ENCODE data around the gene ARHGAP6. TPM values are rescaled to one million over a fixed set of nuclear protein-coding genes. Genes with fewer than 3 reads are reported as not detected.

ARHGAP6 gene
- total and polyA plus RNA-seq, 2 donors (not counting 3 experiments of a cell fraction or from before 2014, with no cell fraction given): 0.69 to 0.83 TPM

DNA sequence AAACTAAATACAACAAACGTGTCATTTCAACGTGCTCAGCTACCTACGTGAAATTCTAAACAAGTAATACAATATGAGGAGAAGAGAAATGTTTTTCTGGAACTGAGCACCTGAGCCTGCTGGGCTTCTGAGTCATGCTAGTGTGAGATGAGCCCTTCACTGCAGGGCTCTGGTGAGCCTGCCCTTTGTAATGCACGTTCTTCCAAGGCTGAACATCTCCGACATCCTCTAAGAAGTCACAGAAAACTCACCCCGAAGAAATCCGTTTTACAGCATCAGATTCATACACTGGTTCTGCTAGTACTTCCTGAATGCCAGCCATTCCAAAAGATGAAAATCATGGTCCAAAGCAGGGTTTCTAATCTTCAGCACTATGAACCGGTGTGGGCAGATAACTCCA, 215.4 kb downstream of the ARHGAP6 start:
- H3K9me3 ChIP-seq (replicated peaks; ENCODE audit: control insufficient read depth, insufficient read depth, low read length): no peaks in the 10 kb centered on the region
- H3K36me3 ChIP-seq (ENCODE audit: control insufficient read depth in 2 of 2, extremely low read depth in 1 of 2, insufficient read depth in 2 of 2, low read length in 2 of 2): no peaks in the 10 kb centered on the region
- no peak overlapping the region for H3K27ac ChIP-seq (ENCODE audit: insufficient read depth, low read depth, low read length)
- H3K27me3 ChIP-seq (ENCODE audit: control insufficient read depth in 2 of 2, insufficient read depth in 2 of 2, low read length in 2 of 2): no peaks in the 10 kb centered on the region
- TF ChIP-seq EZH2 (IDR thresholded peaks at IDR 0.05; ENCODE audit: borderline replicate concordance, low read depth, low read length, severe bottlenecking) (no peak), FOS (IDR thresholded peaks at IDR 0.05; ENCODE audit: borderline replicate concordance, insufficient read depth, low read length) (no peak), MYC (IDR thresholded peaks at IDR 0.05; ENCODE audit: low read depth, low read length) (no peak), JUN (IDR thresholded peaks at IDR 0.05; ENCODE audit: borderline replicate concordance, insufficient read depth, insufficient read length, low read depth) (no peak)
- TF ChIP-seq, protein P1, sequence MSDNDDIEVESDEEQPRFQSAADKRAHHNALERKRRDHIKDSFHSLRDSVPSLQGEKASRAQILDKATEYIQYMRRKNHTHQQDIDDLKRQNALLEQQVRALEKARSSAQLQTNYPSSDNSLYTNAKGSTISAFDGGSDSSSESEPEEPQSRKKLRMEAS (IDR thresholded peaks at IDR 0.05; ENCODE audit: insufficient read depth, insufficient read length): no peak
- no peak for FAIRE-seq
- POLR2A ChIA-PET: interaction anchor here (0.5 kb wide), 1 partner anchor 68 kb away, joined by 3 read pairs; no protein-coding TSS in a partner anchor
- BruUV-seq (replicated peaks): no TSS peak
- no peak for DNase-seq (ENCODE audit: low read depth, low spot score)
- dilution Hi-C loops (cut with MboI; ENCODE audit: extremely low pct_ligation_motif_present, low sequenced_read_pairs) (no loop called here), intact Hi-C loops (cut with micrococcal nuclease) (loop anchor here (10.0 kb wide), 1 partner anchor 306 kb away; no protein-coding TSS in a partner anchor)
- no peaks in the 10 kb centered on the region for H3K79me2 ChIP-seq (ENCODE audit: control insufficient read depth, insufficient read depth, low read length)
- no peaks in the 10 kb centered on the region for H3K9me1 ChIP-seq (replicated peaks; ENCODE audit: control insufficient read depth, extremely low read depth, insufficient read depth, low read length)
- H2AFZ ChIP-seq (ENCODE audit: low read depth, low read length): no peak overlapping the region
- CTCF ChIA-PET: interaction anchor here (0.6 kb wide), 1 partner anchor 60 kb away, joined by 3 read pairs; no protein-coding TSS in a partner anchor
- H3K4me3 ChIP-seq (replicated peaks in 1 of 3; ENCODE audit: insufficient read depth in 1 of 3, low read depth in 1 of 3, low read length in 3 of 3): no peak overlapping the region
- no peaks in the 10 kb centered on the region for H3K4me1 ChIP-seq (ENCODE audit: control insufficient read depth, extremely low read depth, insufficient read depth, low read length)
- H3K9ac ChIP-seq (replicated peaks; ENCODE audit: extremely low read depth, insufficient read depth, low read length): no peak overlapping the region
- H3K4me2 ChIP-seq (ENCODE audit: insufficient read depth, low read length): no peak overlapping the region
- H4K20me1 ChIP-seq (replicated peaks; ENCODE audit: control insufficient read depth, extremely low read depth, insufficient read depth, low read length): no peaks in the 10 kb centered on the region

GRCh38 chrX:11449613-11450012, 216.1 kb downstream of the ARHGAP6 start:
- ChIA-PET POLR2A (interaction anchor here (0.5 kb wide), 1 partner anchor 68 kb away, joined by 3 read pairs; no protein-coding TSS in a partner anchor), CTCF (no interaction called here)
- no peak overlapping the region for H3K4me2 ChIP-seq (ENCODE audit: insufficient read depth, low read length)
- dilution Hi-C loops (cut with MboI; ENCODE audit: extremely low pct_ligation_motif_present, low sequenced_read_pairs) (no loop called here), intact Hi-C loops (cut with micrococcal nuclease) (loop anchor here (10.0 kb wide), 1 partner anchor 305 kb away; no protein-coding TSS in a partner anchor)
- H3K9ac ChIP-seq (replicated peaks; ENCODE audit: extremely low read depth, insufficient read depth, low read length): no peak overlapping the region
- TF ChIP-seq JUN (IDR thresholded peaks at IDR 0.05; ENCODE audit: borderline replicate concordance, insufficient read depth, insufficient read length, low read depth): no peak
- no peak for TF ChIP-seq FOS (IDR thresholded peaks at IDR 0.05; ENCODE audit: borderline replicate concordance, insufficient read depth, low read length)
- no peak for TF ChIP-seq CTCF (IDR thresholded peaks at IDR 0.05; ENCODE audit: extremely low read depth in 1 of 2, insufficient read depth in 1 of 2, low read depth in 1 of 2, low read length in 2 of 2)
- TF ChIP-seq MYC (IDR thresholded peaks at IDR 0.05; ENCODE audit: low read depth, low read length): no peak
- TF ChIP-seq POLR2AphosphoS5 (IDR thresholded peaks at IDR 0.05; ENCODE audit: insufficient read depth, low read depth, low read length): no peak
- no peak for TF ChIP-seq POLR2A (IDR thresholded peaks at IDR 0.05; ENCODE audit: low read depth, low read length)
- no peaks in the 10 kb centered on the region for H3K9me3 ChIP-seq (replicated peaks; ENCODE audit: control insufficient read depth, insufficient read depth, low read length)
- H3K4me3 ChIP-seq (replicated peaks in 1 of 3; ENCODE audit: insufficient read depth in 1 of 3, low read depth in 1 of 3, low read length in 3 of 3): no peak overlapping the region
- no peak overlapping the region for H3K27ac ChIP-seq (ENCODE audit: insufficient read depth, low read depth, low read length)
- DNase-seq (ENCODE audit: low read depth, low spot score) (no peak), FAIRE-seq (no peak)
- no peaks in the 10 kb centered on the region for H3K79me2 ChIP-seq (ENCODE audit: control insufficient read depth, insufficient read depth, low read length)
- no peak overlapping the region for H2AFZ ChIP-seq (ENCODE audit: low read depth, low read length)
- no TSS peak for BruUV-seq (replicated peaks)
- no peaks in the 10 kb centered on the region for H3K36me3 ChIP-seq (ENCODE audit: control insufficient read depth in 2 of 2, extremely low read depth in 1 of 2, insufficient read depth in 2 of 2, low read length in 2 of 2)
- no peaks in the 10 kb centered on the region for H4K20me1 ChIP-seq (replicated peaks; ENCODE audit: control insufficient read depth, extremely low read depth, insufficient read depth, low read length)
- H3K4me1 ChIP-seq (ENCODE audit: control insufficient read depth, extremely low read depth, insufficient read depth, low read length): no peaks in the 10 kb centered on the region
- no peaks in the 10 kb centered on the region for H3K27me3 ChIP-seq (ENCODE audit: control insufficient read depth in 2 of 2, insufficient read depth in 2 of 2, low read length in 2 of 2)
- H3K9me1 ChIP-seq (replicated peaks; ENCODE audit: control insufficient read depth, extremely low read depth, insufficient read depth, low read length): no peaks in the 10 kb centered on the region
